SKM-1 (cell line): ENCODE measurements around the gene P2RY6.

Source experiments
- DNase-seq: peaks from one replicate; lab custom pipeline; 2025; ENCODE audit not compliant: unreplicated experiment; lab: John Stamatoyannopoulos, UW

The P2RY6 gene

DNA sequence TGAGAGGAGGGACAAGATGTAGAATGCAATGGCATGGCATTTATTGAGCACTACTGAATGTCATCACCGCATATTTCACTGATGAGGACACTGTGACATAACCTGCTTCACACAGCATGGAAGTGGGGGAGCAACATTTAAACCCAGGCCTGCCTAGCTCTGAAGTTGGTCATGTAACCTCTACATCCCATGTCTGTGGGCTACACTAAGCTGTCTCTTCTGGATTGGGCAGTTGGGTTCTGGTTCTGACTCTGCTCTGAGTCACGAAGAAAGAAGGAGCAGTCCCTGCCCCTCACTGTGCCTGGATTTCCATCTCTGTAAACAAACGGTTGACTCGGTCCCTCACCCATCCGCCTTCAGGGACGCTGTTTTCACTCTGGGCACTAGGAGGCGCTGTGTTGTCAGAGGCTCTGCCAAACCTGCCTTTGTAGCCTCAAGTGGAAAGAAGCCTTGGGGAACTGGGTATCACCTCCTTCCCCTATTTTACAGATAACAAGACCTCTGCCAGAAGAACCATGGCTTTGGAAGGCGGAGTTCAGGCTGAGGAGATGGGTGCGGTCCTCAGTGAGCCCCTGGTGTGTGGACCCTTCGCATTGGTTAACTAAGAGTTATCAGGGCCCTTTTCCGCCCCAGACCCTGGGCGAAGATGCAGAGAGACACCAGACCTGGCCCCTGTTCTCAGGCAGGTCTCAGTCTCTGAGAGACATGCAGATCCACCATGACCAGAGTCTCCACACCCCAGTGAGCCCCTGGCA is 23.3 kb downstream of the P2RY6 start:
- peak; percentile 59 for DNase-seq

DNA sequence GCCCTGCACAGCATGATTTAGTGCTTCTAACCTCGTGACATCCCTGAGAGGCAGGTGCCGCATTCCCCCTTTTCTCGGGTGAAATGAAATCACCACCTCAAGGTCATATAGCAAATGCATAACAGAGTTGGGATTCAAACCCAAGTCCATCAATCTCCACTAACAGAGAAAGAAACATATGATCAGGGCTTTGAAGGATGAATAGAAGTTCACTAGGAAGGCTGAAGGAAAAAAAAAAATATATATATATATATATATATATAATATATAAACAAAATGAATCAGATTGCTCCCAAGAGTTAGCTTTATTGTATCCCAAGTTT is 23.8 kb downstream of the P2RY6 start:
- DNase-seq: no peak

DNA sequence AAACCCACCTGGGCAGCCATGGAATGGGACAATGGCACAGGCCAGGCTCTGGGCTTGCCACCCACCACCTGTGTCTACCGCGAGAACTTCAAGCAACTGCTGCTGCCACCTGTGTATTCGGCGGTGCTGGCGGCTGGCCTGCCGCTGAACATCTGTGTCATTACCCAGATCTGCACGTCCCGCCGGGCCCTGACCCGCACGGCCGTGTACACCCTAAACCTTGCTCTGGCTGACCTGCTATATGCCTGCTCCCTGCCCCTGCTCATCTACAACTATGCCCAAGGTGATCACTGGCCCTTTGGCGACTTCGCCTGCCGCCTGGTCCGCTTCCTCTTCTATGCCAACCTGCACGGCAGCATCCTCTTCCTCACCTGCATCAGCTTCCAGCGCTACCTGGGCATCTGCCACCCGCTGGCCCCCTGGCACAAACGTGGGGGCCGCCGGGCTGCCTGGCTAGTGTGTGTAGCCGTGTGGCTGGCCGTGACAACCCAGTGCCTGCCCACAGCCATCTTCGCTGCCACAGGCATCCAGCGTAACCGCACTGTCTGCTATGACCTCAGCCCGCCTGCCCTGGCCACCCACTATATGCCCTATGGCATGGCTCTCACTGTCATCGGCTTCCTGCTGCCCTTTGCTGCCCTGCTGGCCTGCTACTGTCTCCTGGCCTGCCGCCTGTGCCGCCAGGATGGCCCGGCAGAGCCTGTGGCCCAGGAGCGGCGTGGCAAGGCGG is 24.5 kb downstream of the P2RY6 start:
- DNase-seq: no peak

DNA sequence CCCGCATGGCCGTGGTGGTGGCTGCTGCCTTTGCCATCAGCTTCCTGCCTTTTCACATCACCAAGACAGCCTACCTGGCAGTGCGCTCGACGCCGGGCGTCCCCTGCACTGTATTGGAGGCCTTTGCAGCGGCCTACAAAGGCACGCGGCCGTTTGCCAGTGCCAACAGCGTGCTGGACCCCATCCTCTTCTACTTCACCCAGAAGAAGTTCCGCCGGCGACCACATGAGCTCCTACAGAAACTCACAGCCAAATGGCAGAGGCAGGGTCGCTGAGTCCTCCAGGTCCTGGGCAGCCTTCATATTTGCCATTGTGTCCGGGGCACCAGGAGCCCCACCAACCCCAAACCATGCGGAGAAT is 25.1 kb downstream of the P2RY6 start:
- DNase-seq: no peak

DNA sequence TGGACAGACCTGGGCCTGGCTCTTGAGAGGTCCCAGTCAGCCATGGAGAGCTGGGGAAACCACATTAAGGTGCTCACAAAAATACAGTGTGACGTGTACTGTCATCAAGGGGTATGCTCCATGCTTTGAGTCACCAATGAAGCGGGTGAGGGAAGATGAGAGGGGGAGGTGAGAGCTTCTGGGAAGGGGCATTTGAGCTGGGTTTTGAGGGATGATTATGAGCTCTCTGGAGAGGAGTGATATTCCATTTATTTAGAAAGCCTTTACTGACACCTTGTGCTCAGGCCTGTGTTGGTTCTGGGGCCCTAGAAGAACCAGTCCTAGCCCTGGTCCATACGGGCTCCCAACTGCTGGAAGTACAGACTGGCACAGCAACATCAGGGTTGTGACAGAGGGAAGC is 25.6 kb downstream of the P2RY6 start:
- DNase-seq: no peak

DNA sequence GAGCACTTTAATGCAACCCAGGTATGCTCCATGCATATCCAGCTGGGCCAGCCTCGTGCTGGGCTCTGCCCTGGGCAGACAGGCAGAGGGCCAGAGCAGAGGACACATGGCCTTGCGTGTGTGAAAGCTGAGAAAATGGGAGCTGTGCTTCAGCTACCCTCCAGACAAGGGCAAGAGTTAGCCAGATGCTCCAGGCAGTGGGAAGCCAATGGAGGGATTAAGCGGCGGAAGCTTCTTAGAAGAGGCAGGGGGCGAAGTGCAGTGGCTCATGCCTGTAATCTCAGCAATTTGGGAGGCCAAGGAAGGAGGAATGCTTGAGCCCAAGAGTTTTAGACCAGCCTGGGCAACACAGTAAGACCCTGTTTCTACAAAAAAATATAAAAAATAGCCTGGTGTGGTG is 26.1 kb downstream of the P2RY6 start:
- no peak for DNase-seq

DNA sequence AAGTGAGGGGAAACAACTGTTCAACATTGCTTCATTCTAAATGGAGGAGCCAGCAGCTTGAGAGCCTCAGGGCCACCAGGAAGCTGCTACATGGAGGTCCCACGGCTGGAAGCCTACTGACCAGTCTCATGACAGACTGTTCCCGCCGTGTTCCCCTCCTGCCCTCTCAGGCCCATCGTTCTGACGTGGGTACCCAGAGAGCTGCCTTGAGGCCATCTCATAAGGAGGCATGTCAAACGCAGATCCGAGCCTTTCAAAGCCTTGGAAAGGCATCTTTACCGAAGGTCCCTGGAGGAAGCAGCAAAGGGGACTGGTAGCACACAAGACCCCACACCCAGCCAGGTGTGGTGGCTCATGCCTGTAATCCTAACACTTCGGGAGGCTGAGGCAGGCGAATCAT is 27.6 kb downstream of the P2RY6 start:
- DNase-seq: no peak

DNA sequence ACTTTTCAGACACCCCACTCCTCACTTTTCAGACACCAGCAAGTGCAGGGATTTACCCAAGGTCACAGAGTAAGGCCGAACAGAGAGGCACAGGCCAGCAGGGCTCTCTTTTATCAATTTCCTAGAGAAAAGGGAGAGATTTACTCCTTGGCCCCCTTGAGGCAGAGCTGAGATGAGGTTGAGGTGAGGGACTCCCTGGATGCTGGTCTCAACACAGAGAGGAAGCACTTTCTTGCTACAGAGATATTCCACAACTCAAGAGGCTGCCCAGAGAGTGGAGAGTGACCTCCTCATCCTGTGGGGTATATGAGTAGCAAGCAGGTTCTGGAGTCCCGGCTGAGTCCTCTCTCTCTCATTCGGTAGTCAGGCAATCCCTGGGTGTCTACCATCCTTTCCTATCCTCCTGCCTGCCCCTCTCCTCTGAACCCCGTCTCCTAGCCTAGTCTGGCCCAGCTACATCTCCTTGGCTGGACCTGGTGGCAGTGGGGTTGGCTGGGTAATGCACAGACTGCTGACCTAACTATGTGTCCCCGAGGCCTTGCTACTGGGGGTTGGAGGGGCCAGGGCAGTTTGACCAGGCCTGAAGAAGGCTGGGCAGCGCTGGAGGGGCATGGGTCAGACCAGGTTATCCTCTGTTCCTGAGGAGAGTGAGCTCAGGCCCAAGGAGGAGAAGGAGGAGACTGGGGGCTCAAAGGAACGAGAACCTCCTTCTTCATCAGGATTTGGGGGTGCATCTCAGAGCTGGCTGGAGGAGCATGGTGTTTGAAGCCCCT is 34.1 kb downstream of the P2RY6 start:
- peak; percentile 17 for DNase-seq

DNA sequence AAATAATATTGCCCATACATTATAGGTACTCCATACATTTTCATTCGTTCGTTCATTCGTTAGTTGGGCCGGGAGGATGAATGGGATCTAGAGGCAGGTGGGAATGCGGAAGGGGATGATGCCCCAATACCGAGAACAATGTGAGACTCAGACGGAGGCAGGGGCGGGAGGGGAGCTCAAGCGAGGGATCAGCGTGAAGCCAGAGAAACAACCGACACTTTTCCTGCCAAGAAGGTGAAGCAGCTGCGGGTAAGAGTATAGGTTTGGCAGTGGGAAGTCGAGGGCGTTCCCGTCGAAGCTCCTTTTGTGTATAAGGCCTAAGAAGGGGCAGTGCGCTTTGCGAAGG is 34.8 kb downstream of the P2RY6 start:
- DNase-seq: no peak

DNA sequence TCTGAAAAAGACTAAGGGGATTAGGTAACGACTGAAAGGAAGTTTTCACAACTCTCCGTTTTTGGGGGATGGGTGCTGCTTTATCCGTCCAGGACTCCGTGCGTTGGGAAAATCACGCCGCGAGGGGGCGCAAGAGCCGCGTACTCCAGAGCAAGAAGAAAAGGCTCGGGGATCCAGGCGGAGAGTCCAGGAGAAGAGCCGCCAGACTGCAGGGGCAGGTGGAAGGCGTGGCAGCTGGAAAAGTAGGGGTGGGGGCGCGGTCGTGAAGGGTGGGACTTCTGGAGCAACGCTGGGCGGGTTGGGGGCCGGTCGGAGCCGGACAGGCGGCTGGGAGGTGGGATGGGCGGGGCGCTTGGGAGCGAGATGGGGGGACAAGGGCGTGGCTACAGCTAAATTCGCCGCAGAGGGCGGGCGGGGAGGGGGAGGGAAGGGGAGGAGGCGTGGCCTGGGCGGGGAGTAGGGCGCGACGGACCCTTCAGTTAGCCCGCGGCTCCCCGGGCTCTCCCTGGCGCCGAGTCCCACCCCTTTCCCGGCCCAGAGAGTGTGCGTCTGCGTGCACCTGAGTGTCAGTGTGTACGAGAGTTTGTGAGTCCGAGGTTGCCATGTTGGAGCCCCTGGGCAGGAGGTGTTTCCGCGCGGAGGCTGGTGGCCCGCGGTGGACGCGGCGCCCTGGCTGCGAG is 35.3 kb downstream of the P2RY6 start:
- DNase-seq: peak; percentile 91

DNA sequence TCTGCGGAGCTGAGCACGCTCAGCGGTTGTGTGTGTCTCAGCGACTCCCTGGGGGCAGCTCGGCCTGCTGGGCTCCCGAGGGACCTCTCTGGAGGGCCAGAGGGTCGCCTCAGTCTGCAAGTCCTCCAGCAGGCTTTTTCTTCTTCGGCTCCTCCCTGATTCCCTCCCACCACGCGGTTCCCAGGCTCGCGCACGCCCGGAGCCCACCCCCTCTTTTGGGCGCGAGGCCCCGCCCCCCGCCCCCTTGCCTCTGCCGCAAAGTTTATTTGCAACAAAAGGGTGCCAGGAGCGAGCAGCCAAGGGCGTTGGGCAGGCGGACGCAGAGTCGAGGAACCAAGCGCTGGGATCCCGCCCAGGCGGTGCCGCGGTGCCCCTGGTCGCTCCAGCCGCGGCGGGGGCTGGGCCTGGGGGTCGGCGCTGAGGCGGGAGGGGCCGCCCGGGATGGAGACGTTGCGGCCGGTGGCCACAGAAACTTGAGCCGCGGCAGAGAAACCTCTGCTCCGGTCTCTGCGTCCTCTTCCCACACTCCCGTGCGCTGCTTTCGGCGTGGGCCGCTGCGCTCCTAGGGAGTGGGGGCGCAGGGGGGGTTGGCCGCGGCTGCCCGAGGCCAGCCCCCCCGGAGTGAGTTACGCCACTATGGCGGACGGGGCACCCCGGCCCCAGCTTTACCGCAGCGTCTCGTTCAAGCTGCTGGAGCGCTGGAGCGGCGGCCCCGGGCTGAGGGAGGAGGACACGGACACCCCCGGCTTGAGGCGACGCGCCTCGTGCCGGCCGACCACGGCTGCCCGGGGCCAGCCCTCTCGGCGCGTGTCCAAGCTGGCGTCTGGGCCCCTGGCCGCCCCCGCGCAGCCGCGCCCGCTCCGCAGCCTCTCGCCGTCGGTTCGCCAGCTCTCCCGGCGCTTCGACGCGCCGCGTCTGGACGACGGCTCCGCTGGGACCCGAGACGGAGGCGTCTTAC is 36.1 kb downstream of the P2RY6 start, which contains the start of gene ARHGEF17:
Gene ARHGEF17, plus strand, starts transcription at position 274 of the 958 bp plus-strand sequence. Its CDS starts 363 bp downstream, at position 637.
- no peak for DNase-seq

DNA sequence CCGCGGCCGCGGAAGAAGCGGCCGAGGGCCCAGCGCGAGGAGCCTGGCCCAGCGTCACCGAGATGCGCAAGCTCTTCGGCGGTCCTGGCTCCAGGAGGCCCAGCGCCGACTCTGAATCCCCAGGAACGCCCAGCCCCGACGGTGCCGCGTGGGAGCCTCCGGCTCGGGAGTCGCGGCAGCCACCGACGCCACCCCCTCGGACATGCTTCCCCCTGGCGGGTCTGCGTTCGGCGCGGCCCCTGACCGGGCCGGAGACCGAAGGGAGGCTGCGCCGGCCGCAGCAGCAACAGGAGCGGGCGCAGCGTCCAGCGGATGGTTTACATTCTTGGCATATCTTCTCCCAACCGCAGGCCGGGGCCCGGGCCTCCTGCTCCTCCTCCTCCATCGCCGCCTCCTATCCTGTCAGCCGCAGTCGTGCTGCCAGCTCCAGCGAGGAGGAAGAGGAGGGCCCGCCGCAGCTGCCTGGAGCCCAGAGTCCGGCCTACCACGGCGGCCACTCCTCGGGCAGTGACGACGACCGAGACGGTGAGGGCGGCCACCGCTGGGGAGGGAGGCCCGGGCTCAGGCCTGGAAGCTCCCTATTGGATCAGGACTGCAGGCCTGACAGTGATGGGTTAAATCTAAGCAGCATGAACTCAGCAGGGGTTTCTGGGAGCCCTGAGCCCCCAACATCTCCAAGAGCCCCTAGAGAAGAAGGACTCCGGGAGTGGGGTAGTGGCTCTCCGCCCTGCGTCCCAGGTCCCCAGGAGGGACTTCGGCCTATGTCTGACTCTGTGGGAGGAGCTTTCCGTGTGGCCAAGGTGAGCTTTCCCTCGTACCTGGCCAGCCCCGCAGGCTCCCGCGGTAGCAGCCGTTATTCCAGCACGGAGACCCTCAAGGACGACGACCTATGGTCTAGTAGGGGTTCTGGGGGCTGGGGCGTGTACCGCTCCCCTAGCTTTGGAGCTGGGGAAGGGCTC is 37.1 kb downstream of the P2RY6 start:
- DNase-seq: no peak

DNA sequence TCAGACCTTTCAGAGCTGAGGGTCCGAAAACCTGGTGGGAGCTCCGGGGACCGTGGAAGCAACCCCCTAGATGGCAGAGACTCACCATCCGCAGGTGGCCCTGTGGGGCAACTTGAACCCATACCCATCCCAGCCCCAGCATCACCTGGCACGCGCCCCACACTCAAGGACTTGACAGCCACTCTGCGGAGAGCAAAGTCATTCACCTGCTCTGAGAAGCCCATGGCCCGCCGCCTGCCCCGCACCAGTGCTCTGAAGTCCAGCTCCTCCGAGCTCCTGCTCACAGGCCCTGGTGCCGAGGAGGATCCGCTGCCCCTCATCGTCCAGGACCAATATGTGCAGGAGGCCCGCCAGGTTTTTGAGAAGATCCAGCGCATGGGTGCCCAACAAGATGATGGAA is 37.9 kb downstream of the P2RY6 start:
- DNase-seq: no peak

DNA sequence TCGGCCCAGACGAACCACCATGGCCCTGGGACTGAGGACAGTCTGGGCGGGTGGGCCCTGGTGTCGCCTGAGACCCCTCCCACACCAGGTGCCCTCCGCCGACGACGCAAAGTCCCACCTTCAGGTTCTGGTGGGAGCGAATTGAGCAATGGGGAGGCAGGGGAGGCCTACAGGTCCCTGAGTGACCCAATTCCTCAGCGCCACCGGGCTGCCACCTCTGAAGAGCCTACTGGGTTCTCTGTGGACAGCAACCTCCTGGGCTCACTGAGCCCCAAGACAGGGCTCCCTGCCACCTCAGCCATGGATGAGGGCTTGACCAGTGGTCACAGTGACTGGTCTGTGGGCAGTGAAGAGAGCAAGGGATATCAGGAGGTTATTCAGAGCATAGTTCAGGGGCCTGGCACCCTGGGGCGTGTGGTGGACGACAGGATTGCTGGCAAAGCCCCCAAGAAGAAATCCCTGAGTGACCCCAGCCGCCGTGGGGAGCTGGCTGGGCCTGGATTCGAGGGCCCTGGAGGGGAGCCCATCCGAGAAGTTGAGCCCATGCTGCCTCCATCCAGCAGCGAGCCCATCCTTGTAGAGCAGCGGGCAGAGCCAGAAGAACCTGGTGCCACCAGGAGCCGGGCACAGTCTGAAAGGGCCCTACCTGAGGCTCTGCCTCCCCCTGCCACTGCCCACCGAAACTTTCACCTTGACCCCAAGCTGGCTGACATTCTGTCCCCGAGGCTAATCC is 38.7 kb downstream of the P2RY6 start:
- no peak for DNase-seq

DNA sequence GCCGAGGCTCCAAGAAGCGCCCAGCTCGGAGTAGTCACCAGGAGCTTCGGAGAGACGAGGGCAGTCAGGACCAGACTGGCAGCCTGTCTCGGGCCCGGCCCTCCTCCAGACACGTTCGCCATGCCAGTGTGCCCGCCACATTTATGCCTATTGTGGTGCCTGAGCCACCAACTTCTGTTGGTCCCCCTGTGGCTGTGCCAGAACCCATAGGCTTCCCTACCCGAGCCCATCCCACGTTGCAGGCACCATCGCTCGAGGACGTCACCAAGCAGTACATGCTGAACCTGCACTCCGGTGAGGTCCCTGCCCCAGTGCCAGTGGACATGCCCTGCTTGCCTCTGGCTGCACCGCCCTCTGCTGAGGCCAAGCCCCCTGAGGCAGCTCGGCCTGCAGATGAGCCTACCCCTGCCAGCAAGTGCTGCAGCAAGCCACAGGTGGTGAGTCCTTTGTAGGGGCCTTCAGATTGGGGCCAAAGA is 39.3 kb downstream of the P2RY6 start:
- DNase-seq: no peak

DNA sequence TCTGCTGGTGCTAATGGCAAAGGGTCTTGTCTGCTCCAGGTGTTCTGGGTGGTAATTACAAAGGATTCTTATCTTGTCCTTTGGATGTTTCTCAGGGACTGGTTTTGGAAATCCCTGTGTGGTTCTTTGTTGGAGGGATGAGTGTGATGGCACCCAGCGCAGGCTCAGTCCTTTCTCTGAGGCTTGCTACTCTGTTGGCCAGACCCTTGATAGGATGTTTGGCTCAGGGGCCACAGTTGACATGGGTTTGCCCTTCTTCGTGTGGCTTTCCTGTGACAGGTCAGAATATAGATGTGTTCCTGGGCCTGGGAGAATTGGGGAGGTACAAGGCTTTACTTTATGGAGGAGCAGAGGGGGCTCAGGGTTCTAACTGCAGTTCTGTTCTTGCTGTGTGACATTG is 39.9 kb downstream of the P2RY6 start:
- DNase-seq: no peak

DNA sequence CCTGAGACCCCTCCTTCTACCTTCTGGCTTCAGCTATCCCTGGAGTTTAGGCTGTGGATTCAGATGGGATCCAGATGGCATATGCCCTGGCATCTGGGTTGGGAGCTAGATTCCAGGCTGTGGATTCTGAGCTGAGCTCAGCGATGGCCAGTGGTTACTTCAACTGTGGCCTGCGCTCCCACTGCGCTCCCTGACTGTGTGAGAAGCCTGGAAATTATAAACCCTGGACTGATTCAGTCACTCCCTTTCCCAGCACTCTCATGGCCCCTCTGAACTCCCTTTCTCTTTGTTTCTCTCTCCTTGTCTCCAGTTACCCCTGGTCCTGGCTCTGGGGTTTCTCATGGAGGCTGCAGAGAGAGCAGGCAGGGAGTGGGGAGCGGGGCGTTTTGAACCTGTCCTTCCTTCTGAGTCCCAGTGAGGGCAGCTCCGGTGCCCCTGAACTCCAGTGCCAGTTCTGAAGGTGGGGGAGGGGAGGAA is 40.8 kb downstream of the P2RY6 start:
- DNase-seq: no peak

DNA sequence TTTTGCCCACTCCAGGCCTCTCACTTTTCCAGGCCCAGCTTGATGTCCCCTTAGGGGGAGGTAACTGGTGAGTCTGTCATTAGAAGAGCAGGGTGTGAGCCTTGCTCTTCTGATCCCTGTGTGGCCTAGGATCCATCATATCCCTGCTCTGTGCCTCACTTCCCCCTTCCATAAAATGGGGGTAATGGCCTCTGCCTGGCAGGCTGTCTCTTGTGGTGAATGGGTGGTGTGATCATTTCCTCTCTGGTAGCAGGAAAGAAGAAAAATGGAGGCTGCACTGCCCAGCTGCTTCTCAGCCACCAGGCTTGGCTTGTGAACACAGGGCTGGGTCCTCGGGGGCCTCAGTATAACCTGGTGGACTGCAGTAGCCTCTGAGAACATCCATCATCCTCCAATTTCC is 41.5 kb downstream of the P2RY6 start:
- no peak for DNase-seq
